Motor neuron (in vitro differentiated cells): ENCODE results near the gene MAGED4. TPM values are rescaled to one million over a fixed set of nuclear protein-coding genes. Genes with fewer than 3 reads are reported as not detected.

Experiments used
- ATAC-seq, 8 experiments: fragments of 200-7000 bp; cut with Tn5 transposase; replicated peaks in 6 of 8; 2 replicates each; pipeline ENCODE4 v1.8.0; 2021; ENCODE audit warnings: mild to moderate bottlenecking in 8 of 8, moderate library complexity in 8 of 8
- H3K27ac ChIP-seq, 2 donors: fragments of 250-450 bp; sonication (Bioruptor Pico); 2 replicates each; pipeline ENCODE4 v1.9.0; 2021; ENCODE audit warnings: antibody characterized with exemption in 2 of 2, mild to moderate bottlenecking in 2 of 2, moderate library complexity in 1 of 2
- H3K4me1 ChIP-seq, 2 donors: fragments of 250-450 bp; sonication (Bioruptor Pico); replicated peaks in 1 of 2; 2 replicates each; pipeline ENCODE4 v1.6.1; 2021; ENCODE audit warnings: antibody characterized with exemption in 2 of 2, mild to moderate bottlenecking in 2 of 2, moderate library complexity in 1 of 2
- H3K4me3 ChIP-seq, 5 donors: fragments of 250-450 bp; sonication (Bioruptor Pico); 2 replicates each; pipeline ENCODE4 v1.9.0; 2021; ENCODE audit warnings: antibody characterized with exemption in 5 of 5, mild to moderate bottlenecking in 5 of 5, moderate library complexity in 4 of 5
- in situ Hi-C, 9 experiments: fragments of 400-800 bp; cut with MboI; loops; one replicate each; pipeline ENCODE4 v1.15.0; 2021; ENCODE audit warnings: low sequenced_read_pairs in 9 of 9, low pct_unique_long_range_greater_than_20kb in 2 of 9; ENCODE audit not compliant: unreplicated experiment in 9 of 9
- total RNA-seq, 8 experiments: library from RNA; unstranded; fragments of 300-600 nt; gene quantifications; 2 replicates each; pipeline versions ENCODE4 v1.2.3 to v1.2.4, GENCODE V29; 2022

The MAGED4 gene
- total RNA-seq, 8 experiments from 2014 or later: 0.15 to 80.6 (median 43.1) TPM

GRCh38 chrX:52220936-52221335 is 36.2 kb downstream of the MAGED4 start:
- in situ Hi-C loops: no loop called here
- no peak overlapping the region for H3K4me3 ChIP-seq
- no peak for ATAC-seq
- no peak overlapping the region for H3K27ac ChIP-seq
- no peaks in the 10 kb centered on the region for H3K4me1 ChIP-seq

Other genes starting within 250 kb of the MAGED4 start
- gene MAGED4B, start 115.7 kb upstream of the MAGED4 start, total RNA-seq: 100 to 1,000 TPM in 5 of 8 experiments, 10 to 100 TPM in 1, 1 to 10 TPM in 1, not detected in 1; 4.5 to 165 (median 132) TPM
- not detected for gene XAGE2, start 184.1 kb downstream of the MAGED4 start, total RNA-seq